ENCODE results near the gene FUOM. TPM values are rescaled to one million over a fixed set of nuclear protein-coding genes. Genes with fewer than 3 reads are reported as not detected.
"Not testable (repeated sequence)": the region's sequence is repeated elsewhere in the genome, so short reads cannot be mapped to it uniquely, and the experiment has no call there.

FUOM gene
- total RNA-seq, 1 donor from 2014 or later, result 20.3 TPM

DNA sequence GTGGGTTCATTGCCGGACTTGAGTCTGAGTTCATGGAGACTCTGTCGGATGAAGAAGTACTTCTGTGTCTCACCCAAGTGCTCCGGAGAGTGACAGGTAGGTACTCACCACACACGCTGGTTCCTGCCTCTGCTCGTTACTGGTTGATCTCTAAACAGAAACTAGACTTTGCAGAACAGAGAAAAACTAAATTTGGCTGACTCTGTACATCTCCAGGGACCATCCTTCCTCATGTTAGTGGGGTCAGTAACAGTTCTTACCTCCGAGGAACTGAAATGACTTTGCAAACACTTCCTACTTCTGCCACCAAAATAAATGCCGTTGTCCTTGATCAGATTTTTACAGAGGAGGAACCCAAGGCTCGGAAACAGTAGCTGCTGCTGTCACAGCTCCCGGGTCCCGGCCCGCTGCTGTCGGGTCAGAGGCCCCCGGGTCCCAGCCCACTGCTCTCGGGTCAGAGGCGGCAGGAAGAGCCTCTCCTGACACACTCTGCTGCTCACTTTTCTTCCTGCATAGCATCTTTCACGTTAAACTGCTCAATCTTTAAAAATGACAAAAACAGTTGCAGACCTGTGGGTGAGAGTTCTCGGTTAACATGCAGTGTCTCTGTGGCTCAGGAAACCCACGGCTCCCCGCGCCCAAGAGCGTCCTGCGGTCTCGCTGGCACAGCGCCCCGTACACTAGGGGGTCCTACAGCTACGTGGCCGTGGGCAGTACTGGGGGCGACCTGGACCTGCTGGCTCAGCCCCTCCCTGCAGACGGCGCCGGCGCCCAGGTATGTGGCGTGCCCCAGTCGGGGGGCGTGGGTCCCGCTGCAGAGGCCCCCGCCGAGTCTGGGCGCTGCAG is 31.4 kb upstream of the FUOM start:
- no peak for DNase-seq (ENCODE audit: low spot score)

DNA sequence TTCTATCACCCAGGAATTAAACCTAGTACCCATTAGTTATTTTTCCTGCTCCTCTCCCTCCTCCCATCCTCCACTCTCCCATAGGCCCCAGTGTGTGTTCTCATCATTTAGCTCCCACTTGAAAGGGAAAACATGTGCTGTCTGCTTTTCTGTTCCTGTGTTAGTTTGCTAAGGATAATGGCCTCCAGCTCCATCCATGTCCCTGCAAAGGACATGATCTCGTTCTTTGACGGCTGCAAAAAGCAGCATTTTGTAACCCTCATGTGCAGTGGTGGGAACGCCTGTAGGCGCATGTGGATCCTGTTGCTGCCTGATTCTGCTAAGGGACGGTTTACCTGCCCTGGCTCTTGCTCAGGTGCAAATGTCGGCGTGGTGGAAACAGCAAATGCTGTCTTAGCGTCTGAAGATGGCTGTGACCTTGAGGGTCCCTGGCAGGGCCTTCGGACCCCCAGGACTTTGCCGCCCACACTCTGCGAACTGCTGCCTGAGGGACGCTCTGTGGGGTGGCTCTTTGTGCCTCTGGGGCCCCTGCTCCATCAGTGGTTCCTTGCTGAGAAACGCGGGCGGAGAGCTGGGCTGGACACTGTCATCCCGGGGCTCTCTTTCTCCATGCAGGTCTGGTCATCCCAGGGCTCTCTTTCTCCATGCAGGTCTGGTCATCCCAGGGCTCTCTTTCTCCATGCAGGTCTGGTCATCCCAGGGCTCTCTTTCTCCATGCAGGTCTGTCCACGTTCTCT is 30.6 kb upstream of the FUOM start:
- DNase-seq (ENCODE audit: low spot score), result no peak

DNA sequence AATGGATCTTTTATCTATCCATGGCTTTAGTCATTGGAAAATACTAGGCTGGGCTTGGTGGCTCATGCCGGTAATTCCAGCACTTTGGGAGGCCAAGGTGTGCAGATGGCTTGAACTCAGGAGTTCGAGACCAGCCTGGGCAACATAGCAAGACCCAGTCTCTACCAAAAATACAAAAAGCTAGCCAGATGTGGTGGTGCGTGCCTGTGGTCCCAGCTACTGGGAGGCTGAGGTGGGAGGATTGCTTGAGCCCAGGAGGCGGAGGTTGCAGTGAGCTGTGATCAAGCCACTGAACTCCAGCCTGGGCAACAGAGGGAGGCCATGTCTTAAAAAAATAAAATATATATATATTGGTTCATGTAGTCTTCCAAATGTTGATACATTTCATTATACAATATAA is 29.1 kb upstream of the FUOM start:
- DNase-seq (ENCODE audit: low spot score), result not testable (repeated sequence)

DNA sequence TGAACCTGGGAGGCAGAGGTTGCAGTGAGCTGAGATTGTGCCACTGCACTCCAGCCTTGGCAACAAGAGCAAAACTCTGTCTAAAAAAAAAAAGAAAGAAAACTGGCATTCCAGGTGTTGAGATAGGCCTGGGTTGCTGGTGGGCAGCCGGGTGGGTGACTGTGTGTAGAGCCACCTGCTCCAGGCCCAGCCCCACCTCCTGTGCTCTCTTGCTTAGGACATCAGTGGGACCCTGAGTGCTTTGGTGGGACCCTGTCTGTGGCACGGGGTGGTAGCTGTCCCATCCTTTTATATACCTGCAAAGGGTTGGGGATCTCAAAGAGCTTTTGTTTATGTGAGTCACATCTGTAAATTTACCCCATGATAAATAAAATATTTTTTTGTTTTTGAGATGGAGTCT is 27.4 kb upstream of the FUOM start:
- no peak for DNase-seq (ENCODE audit: low spot score)

DNA sequence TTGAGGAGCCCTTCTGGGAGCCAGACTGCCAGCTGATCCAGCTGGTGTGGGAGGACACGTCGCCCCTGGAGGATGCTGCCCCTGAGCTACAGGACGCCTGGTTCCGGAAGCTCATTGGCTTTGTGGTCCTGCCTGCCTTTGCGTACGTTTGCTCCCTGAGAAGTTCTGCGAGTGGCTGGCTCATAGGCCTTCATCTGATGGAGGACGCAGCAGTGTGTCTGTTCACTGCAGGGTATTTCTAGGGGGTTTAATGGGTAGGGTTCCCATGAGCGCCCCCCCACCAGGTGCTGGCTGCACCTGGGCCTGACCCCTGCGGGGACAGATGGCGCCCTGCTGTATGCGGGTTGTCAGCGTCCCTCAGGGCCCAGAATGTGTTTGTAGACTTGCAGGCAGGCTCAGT is 26.3 kb upstream of the FUOM start:
- DNase-seq (ENCODE audit: low spot score), result no peak

DNA sequence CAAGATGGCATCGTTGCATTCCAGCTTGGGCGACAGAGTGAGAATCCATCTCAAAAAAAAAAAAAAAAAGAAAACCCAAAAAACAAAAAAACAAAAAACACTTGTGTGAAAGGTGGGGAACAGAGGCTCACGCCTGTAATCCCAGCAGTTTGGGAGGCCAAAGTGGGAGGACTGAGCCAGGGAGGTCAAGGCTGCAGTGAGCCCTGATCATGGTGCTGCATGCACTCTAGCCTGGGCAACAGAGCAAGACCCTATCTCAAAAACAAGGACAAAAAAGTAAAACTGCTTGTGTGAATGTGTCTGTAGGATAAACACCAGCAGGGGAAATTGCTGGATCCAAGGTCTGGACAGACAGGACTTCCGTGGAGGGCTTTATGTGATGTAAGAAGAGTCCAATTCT is 25.7 kb upstream of the FUOM start:
- DNase-seq (ENCODE audit: low spot score), result no peak

DNA sequence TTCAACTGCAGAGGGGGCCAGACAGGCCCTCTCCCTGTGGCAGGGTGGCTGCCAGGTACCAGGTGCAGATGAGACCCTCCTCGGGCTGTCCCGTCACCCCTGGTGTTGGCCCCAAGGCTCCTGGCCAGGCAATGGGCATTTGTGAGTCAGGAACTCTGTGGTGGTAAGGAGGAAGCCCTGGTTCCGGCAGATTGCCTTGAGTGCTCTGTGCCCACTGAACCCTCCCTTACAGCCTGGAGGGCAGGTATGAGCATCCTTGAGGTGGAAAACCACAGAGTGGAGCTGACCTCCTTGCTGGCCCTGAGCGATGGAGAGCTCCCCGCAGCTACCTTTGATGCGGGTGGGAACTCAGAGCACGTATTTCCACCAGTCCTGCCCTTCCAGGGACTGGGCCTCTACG is 23.2 kb upstream of the FUOM start:
- peak; percentile 41 for DNase-seq (ENCODE audit: low spot score)

DNA sequence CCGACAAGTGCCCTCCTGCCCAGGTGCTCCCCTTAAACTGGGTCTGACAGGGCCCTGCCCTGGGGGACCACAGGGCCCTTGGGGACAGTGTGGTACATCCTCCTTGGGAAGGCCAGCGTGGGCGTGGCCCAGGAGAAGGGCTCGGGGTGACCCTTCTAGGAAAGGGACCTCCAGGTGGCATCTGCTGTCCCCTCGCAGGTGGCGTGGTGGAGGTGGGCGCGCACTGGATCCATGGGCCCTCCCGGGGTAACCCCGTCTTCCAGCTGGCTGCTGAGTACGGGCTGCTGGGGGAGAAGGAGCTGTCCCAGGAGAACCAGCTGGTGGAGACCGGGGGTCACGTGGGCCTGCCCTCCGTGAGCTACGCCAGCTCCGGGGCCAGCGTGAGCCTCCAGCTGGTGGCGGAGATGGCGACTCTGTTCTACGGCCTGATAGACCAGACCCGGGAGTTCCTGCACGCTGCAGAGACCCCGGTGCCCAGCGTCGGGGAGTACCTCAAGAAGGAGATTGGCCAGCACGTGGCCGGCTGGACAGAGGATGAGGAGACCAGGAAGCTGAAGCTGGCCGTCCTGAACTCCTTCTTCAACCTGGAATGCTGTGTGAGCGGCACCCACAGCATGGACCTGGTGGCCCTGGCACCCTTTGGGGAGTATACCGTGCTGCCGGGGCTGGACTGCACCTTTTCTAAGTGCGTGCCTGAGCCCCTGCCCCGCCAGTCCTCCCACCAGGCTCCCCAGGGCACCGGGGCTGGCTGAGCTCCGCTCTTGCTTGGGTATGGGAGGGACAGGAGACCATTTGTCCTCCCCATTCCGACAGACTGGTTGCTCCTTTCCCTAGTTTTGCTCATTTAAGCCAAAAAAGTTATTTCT is 22.2 kb upstream of the FUOM start:
- DNase-seq (ENCODE audit: low spot score), result peak; percentile 62

DNA sequence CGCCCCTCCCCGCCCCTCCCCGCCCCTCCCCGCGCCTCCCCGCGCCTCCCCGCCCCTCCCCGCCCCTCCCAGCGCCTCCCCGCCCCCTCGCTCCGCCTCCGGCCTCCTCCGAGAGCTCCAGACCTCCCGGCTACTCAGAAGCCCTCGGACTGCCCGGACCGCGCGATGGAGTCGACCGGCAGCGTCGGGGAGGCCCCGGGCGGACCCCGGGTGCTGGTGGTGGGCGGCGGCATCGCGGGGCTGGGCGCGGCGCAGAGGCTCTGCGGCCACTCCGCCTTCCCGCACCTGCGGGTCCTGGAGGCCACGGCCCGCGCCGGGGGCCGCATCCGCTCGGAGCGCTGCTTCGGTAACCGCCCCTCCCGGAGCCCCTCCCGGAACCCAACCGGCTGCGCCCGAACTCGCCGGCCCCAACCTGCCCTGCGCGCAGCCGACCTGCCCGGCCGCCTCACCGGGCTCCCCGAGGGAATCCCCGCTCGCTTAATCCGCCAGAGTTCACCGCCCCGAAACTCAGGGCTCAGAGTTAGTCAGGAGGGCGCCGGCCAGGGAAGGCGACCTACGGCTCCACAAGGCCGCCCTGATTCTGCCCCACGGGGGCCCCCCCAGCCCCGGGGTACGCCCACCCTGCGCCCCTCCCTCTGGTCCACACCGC is 21.5 kb upstream of the FUOM start, which contains the start of gene PAOX:
Gene PAOX, plus strand, starts transcription at position 111 of the 649 bp plus-strand sequence. Its CDS starts 55 bp downstream, at position 166.
- DNase-seq (ENCODE audit: low spot score), result peak; percentile 75

DNA sequence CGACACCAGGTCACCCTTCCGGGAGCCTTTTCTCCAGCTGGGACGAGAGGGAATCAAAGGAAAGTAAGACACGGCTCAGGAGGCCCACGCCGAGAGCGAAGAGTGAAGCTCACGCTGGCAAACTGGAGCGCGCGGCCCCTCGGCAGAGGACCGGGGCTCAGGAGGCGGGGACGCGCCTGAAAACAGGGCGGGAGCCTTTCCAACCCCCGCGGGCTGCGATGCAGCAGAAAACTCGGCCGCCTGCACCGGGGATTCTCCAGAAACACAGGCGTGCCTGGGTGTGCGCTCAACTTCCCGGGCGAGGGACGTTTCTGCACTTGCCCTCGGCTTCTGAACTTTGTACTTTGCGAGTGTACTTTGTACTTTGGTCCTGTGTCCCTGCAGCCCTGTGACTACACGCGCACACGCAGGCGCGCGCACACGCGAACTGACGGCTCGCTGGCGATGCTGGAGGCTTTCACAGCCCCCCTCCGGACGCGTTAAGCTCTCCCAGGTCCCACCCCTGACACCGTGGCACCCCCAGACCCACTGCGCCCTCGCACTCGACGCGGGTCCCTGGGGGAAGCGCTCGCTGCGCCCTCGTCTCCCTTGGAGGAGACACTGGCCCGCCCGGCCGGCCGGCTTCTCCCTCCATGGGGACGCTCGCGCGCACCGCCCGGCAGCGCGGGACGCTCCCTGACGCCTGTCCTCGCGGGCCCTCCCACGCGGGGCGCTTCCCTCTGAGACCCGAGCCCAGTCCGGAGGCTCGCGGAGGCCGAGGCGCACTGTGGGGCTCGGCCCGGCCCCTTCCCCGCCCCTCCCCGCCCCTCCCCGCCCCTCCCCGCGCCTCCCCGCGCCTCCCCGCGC is 20.7 kb upstream of the FUOM start:
- peak; percentile 70 for DNase-seq (ENCODE audit: low spot score)

DNA sequence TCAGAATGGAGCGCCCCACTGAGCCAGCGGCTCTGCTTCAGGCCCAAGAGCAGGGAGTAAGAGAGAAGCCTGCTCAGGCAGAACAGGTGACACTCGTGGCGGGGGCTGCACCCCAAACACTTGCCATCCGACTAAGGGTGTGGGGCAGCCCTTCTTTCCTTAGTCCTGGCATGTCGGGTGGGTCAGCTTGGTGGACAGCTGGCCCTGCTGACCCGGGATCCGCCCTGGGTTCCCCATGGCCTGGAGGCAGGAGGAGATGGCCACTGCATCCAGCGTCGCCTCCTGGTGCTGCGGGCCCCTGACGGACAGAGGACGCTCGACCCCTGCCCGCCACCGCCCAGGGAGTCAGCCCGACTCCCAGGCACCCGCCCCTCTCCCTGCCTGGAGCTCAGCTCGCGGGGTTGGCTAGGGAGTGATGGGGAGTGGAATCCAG is 20.0 kb upstream of the FUOM start:
- no peak for DNase-seq (ENCODE audit: low spot score)

DNA sequence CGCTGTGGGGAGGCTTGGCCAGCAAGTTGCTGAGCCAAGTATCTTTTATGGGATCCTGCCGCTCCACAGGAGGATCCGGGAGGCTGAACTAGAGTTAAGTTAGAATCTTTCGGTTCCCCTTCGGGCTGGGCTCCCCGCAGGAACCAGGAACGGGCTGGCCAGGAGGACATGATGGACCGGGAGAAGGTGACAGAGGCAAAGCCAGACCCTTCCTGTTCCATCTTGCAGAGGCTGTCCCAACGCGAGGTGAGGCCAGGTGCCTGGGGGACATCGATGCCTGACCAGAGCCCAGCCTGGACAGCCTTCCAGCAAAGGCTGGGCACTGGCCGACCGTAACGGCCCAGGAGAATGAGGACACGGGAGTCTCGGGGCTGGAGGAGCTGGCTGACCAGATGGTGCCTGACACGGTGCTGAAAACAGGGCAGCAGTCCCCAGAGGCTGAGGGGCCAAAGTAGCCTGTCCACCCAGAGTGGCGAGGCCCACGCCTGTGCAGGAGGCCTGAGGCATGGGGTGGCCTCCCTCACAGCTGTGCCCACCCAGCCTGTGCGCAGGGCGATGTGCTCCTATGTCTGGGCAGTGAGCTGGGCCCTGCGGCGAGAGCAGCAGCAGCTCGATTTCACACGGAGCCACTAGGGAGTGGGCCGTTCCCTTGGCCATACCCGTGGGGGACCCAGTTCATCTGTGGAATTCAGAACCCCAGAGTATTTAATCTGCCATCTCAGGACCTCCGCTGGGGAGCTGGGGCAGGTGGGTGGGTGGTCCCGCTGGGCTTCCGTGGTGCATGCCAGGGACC is 19.4 kb upstream of the FUOM start:
- no peak for DNase-seq (ENCODE audit: low spot score)

DNA sequence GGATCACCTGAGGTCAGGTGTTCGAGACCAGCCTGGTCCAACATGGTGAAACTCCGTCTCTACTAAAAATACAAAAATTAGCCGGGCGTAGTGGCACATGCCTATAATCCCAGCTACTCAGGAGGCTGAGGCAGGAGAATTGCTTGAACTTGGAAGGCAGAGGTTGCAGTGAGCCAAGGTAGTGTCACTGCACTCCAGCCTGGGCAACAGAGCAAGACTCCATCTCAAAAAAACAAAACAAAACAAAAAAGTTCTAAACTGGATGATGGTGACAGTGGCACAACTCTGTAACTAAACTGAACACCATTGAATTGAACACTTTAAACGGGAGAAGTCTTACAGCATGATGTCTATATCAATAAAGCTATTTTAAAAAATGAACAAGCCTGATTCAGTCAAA is 18.4 kb upstream of the FUOM start:
- not testable (repeated sequence) for DNase-seq (ENCODE audit: low spot score)

DNA sequence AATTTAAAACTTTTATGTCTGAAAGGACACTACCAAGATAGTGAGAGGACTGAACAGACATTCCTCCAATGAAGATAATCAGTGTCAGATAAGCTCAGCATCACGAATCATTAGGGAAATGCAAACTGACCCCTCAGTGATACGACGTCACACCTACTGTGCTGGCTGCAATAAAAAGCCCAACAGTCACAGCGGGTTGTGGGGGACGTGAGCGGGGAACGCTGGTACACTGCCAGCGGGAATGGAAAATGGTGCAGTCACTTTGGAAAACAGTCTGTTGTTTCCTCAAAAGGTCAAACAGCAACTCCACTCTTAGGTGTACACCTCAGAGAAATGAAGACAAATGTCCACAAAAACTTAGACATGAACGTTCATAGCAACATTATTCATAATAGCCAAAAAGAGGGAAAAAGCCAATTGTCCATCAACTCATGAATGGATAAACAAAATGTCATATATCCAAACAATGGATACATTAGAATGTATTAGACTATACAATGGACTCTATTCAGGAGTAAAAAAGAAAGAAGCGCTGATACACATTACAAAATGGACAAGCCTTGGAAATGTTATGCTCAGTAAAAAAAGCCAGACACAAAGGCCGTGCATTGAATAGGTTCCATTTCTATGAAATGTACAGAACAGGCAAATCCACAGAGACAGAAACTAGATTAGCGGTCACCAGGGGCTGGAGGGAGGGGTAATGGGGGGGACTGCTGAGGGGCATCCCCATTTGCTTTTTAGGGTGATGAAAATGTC is 17.7 kb upstream of the FUOM start:
- DNase-seq (ENCODE audit: low spot score), result no peak

DNA sequence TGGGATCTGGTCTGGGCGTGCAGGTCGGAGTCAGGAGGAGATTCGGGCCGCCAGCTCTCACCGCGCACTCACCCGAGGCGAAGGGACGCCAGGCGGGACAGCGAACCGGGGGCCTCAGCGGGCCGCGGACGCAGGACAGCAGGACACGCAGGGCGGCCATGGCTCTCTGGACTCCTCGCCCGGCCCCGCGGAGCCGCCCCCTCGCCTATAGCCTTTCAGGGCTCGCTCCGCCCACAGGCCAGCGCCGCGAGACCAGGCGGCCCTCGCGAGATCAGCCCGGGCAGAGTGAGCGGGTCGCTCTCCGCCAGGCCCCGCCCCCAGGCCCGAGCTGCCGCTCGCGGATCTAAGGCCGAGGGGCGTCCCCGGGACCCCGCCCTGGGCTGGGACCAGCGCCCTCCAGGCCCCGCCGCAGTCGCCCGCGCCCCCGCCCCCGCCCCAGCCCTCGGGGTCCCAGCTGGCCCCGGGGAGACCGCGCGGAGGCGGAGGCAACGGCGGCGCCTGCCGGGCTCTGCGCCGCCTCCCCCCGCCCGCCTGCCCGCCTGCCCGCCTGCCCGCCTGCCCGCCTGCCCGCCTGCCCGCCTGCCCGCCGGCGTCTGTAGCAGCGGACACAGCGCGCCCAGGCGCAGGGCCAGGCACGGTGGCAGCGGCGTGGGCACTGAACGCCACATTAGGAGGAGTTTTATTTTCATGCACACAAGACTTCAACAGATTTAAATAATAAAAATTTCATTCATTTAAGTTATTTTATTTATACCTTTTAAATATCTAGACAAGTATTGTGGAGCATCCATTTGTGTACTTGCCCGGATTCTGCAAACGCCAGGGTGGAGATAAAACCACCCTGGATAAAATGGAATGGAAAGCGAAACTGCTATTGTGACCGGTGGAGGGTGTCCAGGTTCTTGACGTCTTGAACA is 15.6 kb upstream of the FUOM start, which contains the start of gene ECHS1:
Gene ECHS1, minus strand, starts transcription at position 181 of the 917 bp plus-strand sequence. Its CDS starts 21 bp downstream, at position 160.
- peak; percentile 96 for DNase-seq (ENCODE audit: low spot score)

DNA sequence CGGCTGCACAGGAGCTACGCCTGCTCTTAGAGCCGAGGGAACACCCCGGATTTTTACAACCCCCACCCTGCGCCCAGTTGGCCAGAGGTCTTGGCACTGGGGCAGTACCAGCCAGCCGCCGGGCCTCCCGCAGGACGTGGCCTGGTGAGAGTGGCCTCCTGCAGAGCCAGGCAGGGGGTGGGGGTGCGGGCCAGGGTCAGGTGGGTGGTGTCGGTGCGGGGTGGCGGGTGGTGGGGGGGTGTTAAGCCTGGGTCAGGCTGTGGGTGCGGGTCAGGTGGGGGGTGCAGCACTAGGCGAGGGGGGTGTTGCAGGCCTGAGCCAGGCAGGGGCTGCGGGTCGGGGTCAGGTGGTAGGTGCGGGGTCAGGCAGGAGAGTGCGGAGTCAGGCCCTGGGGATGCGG is 14.7 kb upstream of the FUOM start:
- DNase-seq (ENCODE audit: low spot score), result no peak

DNA sequence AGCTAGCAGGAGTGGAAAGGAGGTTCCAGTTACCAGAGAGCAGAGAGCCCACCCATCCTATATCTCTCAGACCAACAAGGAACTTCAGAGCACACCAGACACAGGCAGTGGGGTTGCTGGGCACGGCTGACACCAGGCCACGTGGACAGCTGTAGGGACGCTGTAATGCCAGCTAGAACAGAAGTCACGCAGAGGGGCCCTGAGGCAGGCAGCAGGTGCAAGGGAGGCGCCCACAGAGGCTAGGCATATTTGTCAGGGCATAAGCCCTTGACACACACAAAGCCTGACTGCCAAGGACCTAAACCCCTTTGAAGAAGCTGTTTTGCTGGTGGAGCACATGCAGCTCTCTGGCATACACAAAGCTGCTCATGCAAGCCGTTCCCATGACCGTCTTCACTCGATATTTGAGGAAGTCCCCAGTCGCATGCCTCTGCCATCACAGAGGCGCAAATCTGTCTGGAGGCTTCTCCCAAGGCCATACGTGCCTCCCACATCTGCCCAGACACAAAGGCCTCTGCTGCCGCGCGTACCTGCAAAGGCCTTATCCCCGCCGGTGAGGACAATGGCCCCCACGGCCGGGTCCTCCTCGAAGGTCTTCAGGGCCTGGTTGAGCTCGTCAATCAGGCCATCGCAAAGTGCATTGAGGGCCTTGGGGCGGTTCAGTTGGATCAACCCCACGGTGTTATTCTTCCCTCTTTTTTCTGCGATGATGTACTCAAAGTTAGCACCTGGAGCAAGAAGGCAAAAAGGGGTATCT is 12.4 kb upstream of the FUOM start:
- DNase-seq (ENCODE audit: low spot score), result no peak

All from ureter (tissue), 1 donor.